Body of pancreas (tissue), 4 donors: Measurements from ENCODE around the gene SUGCT.

Experiments used
- POLR2A ChIP-seq, 3 donors: fragments of 450-650 bp; IDR thresholded peaks; one replicate each; pipeline ENCODE4 v1.6.1; 2016; ENCODE audit warnings: antibody characterized with exemption in 3 of 3, mild to moderate bottlenecking in 2 of 3
- TF ChIP-seq, protein P1 (sequence below), 7 experiments: fragments of 450-650 bp in 4 of 7; fragments of 200-600 bp in 3 of 7; sonication (generic) in 3 of 7; IDR thresholded peaks; one replicate each; pipeline ENCODE4 v1.5.1; 2016 to 2019; ENCODE audit warnings: antibody characterized with exemption in 7 of 7

- TF ChIP-seq, protein P1, sequence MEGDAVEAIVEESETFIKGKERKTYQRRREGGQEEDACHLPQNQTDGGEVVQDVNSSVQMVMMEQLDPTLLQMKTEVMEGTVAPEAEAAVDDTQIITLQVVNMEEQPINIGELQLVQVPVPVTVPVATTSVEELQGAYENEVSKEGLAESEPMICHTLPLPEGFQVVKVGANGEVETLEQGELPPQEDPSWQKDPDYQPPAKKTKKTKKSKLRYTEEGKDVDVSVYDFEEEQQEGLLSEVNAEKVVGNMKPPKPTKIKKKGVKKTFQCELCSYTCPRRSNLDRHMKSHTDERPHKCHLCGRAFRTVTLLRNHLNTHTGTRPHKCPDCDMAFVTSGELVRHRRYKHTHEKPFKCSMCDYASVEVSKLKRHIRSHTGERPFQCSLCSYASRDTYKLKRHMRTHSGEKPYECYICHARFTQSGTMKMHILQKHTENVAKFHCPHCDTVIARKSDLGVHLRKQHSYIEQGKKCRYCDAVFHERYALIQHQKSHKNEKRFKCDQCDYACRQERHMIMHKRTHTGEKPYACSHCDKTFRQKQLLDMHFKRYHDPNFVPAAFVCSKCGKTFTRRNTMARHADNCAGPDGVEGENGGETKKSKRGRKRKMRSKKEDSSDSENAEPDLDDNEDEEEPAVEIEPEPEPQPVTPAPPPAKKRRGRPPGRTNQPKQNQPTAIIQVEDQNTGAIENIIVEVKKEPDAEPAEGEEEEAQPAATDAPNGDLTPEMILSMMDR (IDR thresholded peaks at IDR 0.05) = no peak
- TF ChIP-seq POLR2A (IDR thresholded peaks at IDR 0.05) = no peak
Measured at GRCh38 chr7:40640566-40640965, 505.8 kb downstream of the SUGCT start.
